Smooth muscle cell (in vitro differentiated cells): ENCODE measurements around the gene GPR132. TPM values are rescaled to one million over a fixed set of nuclear protein-coding genes. Genes with fewer than 3 reads are reported as not detected.

Source experiments
- DNase-seq: peaks from one replicate; lab custom pipeline; 2025; ENCODE audit not compliant: unreplicated experiment; lab: John Stamatoyannopoulos, UW
- H2AFZ ChIP-seq: fragments of 200-600 bp; sonication (generic); 2 replicates; pipeline ENCODE4 v1.6.0; 2016; ENCODE audit warnings: antibody characterized with exemption, low read depth, mild to moderate bottlenecking
- H3F3A ChIP-seq: fragments of 200-600 bp; sonication (generic); 2 replicates; pipeline ENCODE4 v1.6.0; 2017; ENCODE audit warnings: antibody characterized with exemption, low read depth
- H3K27ac ChIP-seq: fragments of 200-600 bp; sonication (generic); 2 replicates; pipeline ENCODE4 v1.5.1; 2016; ENCODE audit warnings: low read depth, mild to moderate bottlenecking
- H3K27me3 ChIP-seq: fragments of 200-600 bp; sonication (generic); 2 replicates; pipeline ENCODE4 v1.6.1; 2016; ENCODE audit warnings: low read depth, mild to moderate bottlenecking
- H3K36me3 ChIP-seq: fragments of 200-600 bp; sonication (generic); 2 replicates; pipeline ENCODE4 v1.5.1; 2016; ENCODE audit warnings: low read depth
- H3K4me1 ChIP-seq: fragments of 200-600 bp; sonication (generic); 2 replicates; pipeline ENCODE4 v1.5.1; 2016; ENCODE audit warnings: low read depth
- H3K4me2 ChIP-seq: fragments of 200-600 bp; sonication (generic); 2 replicates; pipeline ENCODE4 v1.6.0; 2016; ENCODE audit warnings: mild to moderate bottlenecking
- H3K4me3 ChIP-seq: fragments of 200-600 bp; sonication (generic); 2 replicates; pipeline ENCODE4 v1.5.1; 2016; ENCODE audit warnings: mild to moderate bottlenecking
- H3K79me2 ChIP-seq: fragments of 200-600 bp; sonication (generic); 2 replicates; pipeline ENCODE4 v1.6.0; 2016; ENCODE audit warnings: low read depth, mild to moderate bottlenecking
- H3K9ac ChIP-seq: fragments of 200-600 bp; sonication (generic); 2 replicates; pipeline ENCODE4 v1.6.0; 2016; ENCODE audit warnings: low read depth
- H3K9me3 ChIP-seq: fragments of 200-600 bp; sonication (generic); replicated peaks from 2 replicates; pipeline ENCODE4 v1.5.1; 2016; ENCODE audit warnings: low read depth
- H4K20me1 ChIP-seq: fragments of 200-600 bp; sonication (generic); 2 replicates; pipeline ENCODE4 v1.6.0; 2016; ENCODE audit warnings: low read depth
- WGBS: methylation state at CpG from one replicate; pipeline ENCODE4 v1.1.7; 2016; ENCODE audit warnings: low lambda C conversion rate; 5-methylcytosine and 5-hydroxymethylcytosine counted together
- polyA plus RNA-seq: library from polyadenylated mRNA; unstranded; fragments of >200 nt; fragmentation: Nextera tagmentation; extraction: Ambion mirVana; gene quantifications from 2 replicates; pipeline ENCODE4 v1.2.1, GENCODE V29; 2016
- small RNA-seq: library from RNA; depleted of rRNA; stranded (forward); fragments of <200 nt; gene quantifications from one replicate; pipeline ENCODE3, GENCODE V24; 2014
- total RNA-seq: library from RNA; depleted of rRNA; stranded (reverse); fragments of >200 nt; gene quantifications from 2 replicates; pipeline ENCODE4 v1.2.3, GENCODE V29; 2014
- TF ChIP-seq, protein P1 (sequence below): fragments of 200-600 bp; sonication (generic); IDR thresholded peaks from 2 replicates; pipeline ENCODE4 v1.5.1; 2017; ENCODE audit warnings: borderline replicate concordance, mild to moderate bottlenecking, antibody characterized with exemption; ENCODE audit not compliant: insufficient read depth, poor library complexity, severe bottlenecking

The GPR132 gene
- total and polyA plus RNA-seq, 2 experiments from 2014 or later: 0.18 to 0.62 TPM

DNA sequence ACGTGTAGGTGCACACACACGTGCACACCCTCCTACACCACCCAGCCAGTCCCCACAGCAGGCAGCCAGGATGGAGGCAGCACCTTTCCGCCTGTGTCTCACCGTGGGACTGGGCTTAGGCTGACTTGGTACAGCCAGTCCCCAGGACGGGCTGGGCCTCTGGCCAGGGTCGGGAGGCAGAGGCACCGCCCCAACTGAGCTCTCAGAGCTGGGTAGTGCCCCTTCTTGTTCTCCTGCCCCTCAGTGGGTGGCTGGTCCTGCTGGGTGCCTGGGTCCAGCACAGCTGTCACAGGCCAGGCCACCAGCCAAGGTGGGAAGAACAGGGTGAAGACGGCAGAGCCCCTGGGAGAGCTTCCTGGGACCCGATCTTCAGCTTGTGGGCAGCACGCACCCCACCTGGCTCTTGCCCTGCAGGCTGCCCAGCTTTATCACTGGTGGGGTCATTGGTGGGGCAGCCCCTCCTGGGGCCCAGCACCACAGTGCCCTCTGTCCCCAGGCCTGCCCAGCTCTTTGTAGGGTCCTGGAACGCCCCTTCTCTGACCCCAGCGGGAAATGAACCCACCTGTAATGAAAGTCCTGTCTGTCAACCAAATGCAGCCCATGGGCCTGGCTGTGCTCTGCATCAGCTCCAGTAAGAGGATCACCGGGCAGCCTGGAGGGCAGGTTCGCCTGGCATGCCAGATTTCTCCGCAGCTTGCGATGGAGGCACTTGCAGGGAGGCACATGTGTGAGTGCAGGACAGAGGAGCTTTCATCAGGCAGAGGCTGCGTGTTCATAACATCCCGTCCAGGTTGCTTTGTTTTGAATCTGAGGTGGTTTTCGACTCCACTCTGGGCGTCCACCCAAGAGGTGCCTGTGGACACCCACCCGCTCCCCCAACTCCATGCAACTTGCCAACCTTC lies 59.0 kb downstream of the GPR132 start:
- H3K9ac ChIP-seq: no peak overlapping the region
- TF ChIP-seq, protein P1, sequence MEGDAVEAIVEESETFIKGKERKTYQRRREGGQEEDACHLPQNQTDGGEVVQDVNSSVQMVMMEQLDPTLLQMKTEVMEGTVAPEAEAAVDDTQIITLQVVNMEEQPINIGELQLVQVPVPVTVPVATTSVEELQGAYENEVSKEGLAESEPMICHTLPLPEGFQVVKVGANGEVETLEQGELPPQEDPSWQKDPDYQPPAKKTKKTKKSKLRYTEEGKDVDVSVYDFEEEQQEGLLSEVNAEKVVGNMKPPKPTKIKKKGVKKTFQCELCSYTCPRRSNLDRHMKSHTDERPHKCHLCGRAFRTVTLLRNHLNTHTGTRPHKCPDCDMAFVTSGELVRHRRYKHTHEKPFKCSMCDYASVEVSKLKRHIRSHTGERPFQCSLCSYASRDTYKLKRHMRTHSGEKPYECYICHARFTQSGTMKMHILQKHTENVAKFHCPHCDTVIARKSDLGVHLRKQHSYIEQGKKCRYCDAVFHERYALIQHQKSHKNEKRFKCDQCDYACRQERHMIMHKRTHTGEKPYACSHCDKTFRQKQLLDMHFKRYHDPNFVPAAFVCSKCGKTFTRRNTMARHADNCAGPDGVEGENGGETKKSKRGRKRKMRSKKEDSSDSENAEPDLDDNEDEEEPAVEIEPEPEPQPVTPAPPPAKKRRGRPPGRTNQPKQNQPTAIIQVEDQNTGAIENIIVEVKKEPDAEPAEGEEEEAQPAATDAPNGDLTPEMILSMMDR: no peak
- H3K4me2 ChIP-seq: no peak overlapping the region
- no peaks in the 10 kb centered on the region for H3K9me3 ChIP-seq
- WGBS: 97% methylated on average over 18 of the region's 21 CpGs
- peaks cover 12% of the 10 kb centered on the region for H3K79me2 ChIP-seq
- DNase-seq: no peak
- H3F3A ChIP-seq: no peaks in the 10 kb centered on the region
- H3K27ac ChIP-seq: no peak overlapping the region
- no peaks in the 10 kb centered on the region for H3K36me3 ChIP-seq
- no peaks in the 10 kb centered on the region for H3K4me1 ChIP-seq
- H3K4me3 ChIP-seq: no peak overlapping the region
- H3K27me3 ChIP-seq: no peaks in the 10 kb centered on the region
- H4K20me1 ChIP-seq: peaks cover 20% of the 10 kb centered on the region
- H2AFZ ChIP-seq: no peak overlapping the region

GRCh38 chr14:105005329-105005928 lies 59.8 kb downstream of the GPR132 start:
- H3K27ac ChIP-seq: no peak overlapping the region
- peaks cover 6% of the 10 kb centered on the region for H3K79me2 ChIP-seq
- no peak overlapping the region for H3K4me2 ChIP-seq
- no peak overlapping the region for H2AFZ ChIP-seq
- TF ChIP-seq, protein P1: no peak
- H3K9me3 ChIP-seq: no peaks in the 10 kb centered on the region
- no peak overlapping the region for H3K9ac ChIP-seq
- H3K4me3 ChIP-seq: no peak overlapping the region
- H3K27me3 ChIP-seq: no peaks in the 10 kb centered on the region
- H4K20me1 ChIP-seq: peaks cover 12% of the 10 kb centered on the region
- no peaks in the 10 kb centered on the region for H3F3A ChIP-seq
- no peaks in the 10 kb centered on the region for H3K4me1 ChIP-seq
- 92% methylated on average over 19 of the region's 20 CpGs for WGBS
- no peaks in the 10 kb centered on the region for H3K36me3 ChIP-seq
- no peak for DNase-seq

Small RNA genes lying within 50 kb of the gene (small RNA-seq; reads per million reads assigned to genes)
- not detected for gene AL512356.2

Other genes starting within 250 kb of the GPR132 start
- 9.8 and 13.7 TPM in 2 replicates for gene CEP170B, start 200.2 kb downstream of the GPR132 start, total RNA-seq
- 5.9 and 7.9 TPM in 2 replicates for gene CEP170B, start 200.2 kb downstream of the GPR132 start, polyA plus RNA-seq
- 0.09 TPM in 1 of 2 replicates, not detected in the other for gene PLD4, start 140.6 kb downstream of the GPR132 start, total RNA-seq
- gene PLD4, start 140.6 kb downstream of the GPR132 start, polyA plus RNA-seq: 0.06 and 2.5 TPM in 2 replicates
- 49.7 and 53.8 TPM in 2 replicates for gene AHNAK2, start 87.1 kb downstream of the GPR132 start, total RNA-seq
- 10.3 and 26.8 TPM in 2 replicates for gene AHNAK2, start 87.1 kb downstream of the GPR132 start, polyA plus RNA-seq
- gene CLBA1, start 79.6 kb downstream of the GPR132 start, total RNA-seq: 5.0 and 7.4 TPM in 2 replicates
- 8.1 and 8.7 TPM in 2 replicates for gene CLBA1, start 79.6 kb downstream of the GPR132 start, polyA plus RNA-seq
- 15.1 and 16.4 TPM in 2 replicates for gene CDCA4, start 44.3 kb downstream of the GPR132 start, total RNA-seq
- 19.8 and 23.5 TPM in 2 replicates for gene CDCA4, start 44.3 kb downstream of the GPR132 start, polyA plus RNA-seq
- gene JAG2, start 103.3 kb upstream of the GPR132 start, total RNA-seq: 5.8 and 7.6 TPM in 2 replicates
- 5.0 and 10.0 TPM in 2 replicates for gene JAG2, start 103.3 kb upstream of the GPR132 start, polyA plus RNA-seq
- 7.9 and 9.5 TPM in 2 replicates for gene NUDT14, start 115.9 kb upstream of the GPR132 start, total RNA-seq
- 30.7 and 45.6 TPM in 2 replicates for gene NUDT14, start 115.9 kb upstream of the GPR132 start, polyA plus RNA-seq
- gene BTBD6, start 183.1 kb upstream of the GPR132 start, total RNA-seq: 22.7 and 27.0 TPM in 2 replicates
- 40.3 and 41.8 TPM in 2 replicates for gene BTBD6, start 183.1 kb upstream of the GPR132 start, polyA plus RNA-seq
- gene BRF1, start 235.6 kb upstream of the GPR132 start, total RNA-seq: 9.8 and 15.9 TPM in 2 replicates
- 12.5 and 20.7 TPM in 2 replicates for gene BRF1, start 235.6 kb upstream of the GPR132 start, polyA plus RNA-seq
- 36.9 and 37.3 TPM in 2 replicates for gene PACS2, start 249.3 kb upstream of the GPR132 start, total RNA-seq
- 49.1 and 57.7 TPM in 2 replicates for gene PACS2, start 249.3 kb upstream of the GPR132 start, polyA plus RNA-seq